ENCODE results near the gene LYSMD2. TPM values are rescaled to one million over a fixed set of nuclear protein-coding genes. Genes with fewer than 3 reads are reported as not detected.

LYSMD2 gene
- total RNA-seq, 6 experiments from 2014 or later, result 10.0 to 16.5 (median 12.7) TPM

- peaks cover 10% of the 10 kb centered on the region for H3K27me3 Mint-ChIP-seq (ENCODE audit: insufficient read depth)
Observed at GRCh38 chr15:51754267-51754666, 16.8 kb upstream of the LYSMD2 start.

DNA sequence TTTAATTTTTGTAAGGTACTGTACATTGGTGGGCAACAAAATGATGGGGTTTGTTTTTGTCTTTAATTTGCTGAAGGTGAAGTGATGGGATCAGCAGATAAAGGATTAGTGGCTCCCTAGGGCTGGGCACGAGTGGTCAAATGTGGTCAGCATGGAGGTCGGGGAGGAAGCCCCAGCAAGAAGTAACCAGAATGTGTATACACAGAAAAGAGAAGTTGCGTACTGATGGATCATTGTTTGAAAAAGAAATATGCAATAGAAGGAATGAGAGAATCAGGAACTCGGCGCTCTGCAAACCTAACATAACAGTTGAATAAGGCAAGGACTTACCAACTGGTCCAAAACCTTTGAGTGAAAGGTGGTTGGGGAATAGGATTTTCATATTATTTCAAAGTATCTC lies 15.4 kb upstream of the LYSMD2 start:
- Mint-ChIP-seq H3K36me3 (ENCODE audit: low read depth) (no peaks in the 10 kb centered on the region; the same call in 1 of the 2 replicates), H3K27me3 (ENCODE audit: insufficient read depth) (peaks cover 13% of the 10 kb centered on the region)

More at GRCh38 chr15:51754267-51754666, 16.8 kb upstream of the LYSMD2 start:
- no peak for TF ChIP-seq CTCF (IDR thresholded peaks at IDR 0.05)
- no peaks in the 10 kb centered on the region for H3K9me3 Mint-ChIP-seq
- no peak for DNase-seq
- H3K4me1 Mint-ChIP-seq (ENCODE audit: low read depth), result peaks cover 33% of the 10 kb centered on the region
- no peak overlapping the region for H3K27ac Mint-ChIP-seq
- H3K4me3 Mint-ChIP-seq, result no peak overlapping the region
- H3K36me3 Mint-ChIP-seq (ENCODE audit: low read depth), result no peaks in the 10 kb centered on the region; the same call in 1 of the 2 replicates

GRCh38 chr15:51751697-51752683 lies 14.5 kb upstream of the LYSMD2 start:
- Mint-ChIP-seq H3K36me3 (ENCODE audit: low read depth) (no peaks in the 10 kb centered on the region; the same call in 1 of the 2 replicates), H3K4me3 (peak overlapping the region; percentile 89), H3K4me1 (ENCODE audit: low read depth) (peaks cover 19% of the 10 kb centered on the region), H3K27me3 (ENCODE audit: insufficient read depth) (peaks cover 18% of the 10 kb centered on the region), H3K27ac (no peak overlapping the region), H3K9me3 (no peaks in the 10 kb centered on the region)
- DNase-seq, result no peak
- no peak for TF ChIP-seq CTCF (IDR thresholded peaks at IDR 0.05)

More for the DNA sequence above, 15.4 kb upstream of the LYSMD2 start:
- Mint-ChIP-seq H3K27ac (no peak overlapping the region), H3K4me3 (peak overlapping the region; percentile 14; the same call in 1 of the 2 replicates), H3K9me3 (no peaks in the 10 kb centered on the region), H3K4me1 (ENCODE audit: low read depth) (peaks cover 19% of the 10 kb centered on the region)
- no peak for TF ChIP-seq CTCF (IDR thresholded peaks at IDR 0.05)
- DNase-seq, result no peak

DNA sequence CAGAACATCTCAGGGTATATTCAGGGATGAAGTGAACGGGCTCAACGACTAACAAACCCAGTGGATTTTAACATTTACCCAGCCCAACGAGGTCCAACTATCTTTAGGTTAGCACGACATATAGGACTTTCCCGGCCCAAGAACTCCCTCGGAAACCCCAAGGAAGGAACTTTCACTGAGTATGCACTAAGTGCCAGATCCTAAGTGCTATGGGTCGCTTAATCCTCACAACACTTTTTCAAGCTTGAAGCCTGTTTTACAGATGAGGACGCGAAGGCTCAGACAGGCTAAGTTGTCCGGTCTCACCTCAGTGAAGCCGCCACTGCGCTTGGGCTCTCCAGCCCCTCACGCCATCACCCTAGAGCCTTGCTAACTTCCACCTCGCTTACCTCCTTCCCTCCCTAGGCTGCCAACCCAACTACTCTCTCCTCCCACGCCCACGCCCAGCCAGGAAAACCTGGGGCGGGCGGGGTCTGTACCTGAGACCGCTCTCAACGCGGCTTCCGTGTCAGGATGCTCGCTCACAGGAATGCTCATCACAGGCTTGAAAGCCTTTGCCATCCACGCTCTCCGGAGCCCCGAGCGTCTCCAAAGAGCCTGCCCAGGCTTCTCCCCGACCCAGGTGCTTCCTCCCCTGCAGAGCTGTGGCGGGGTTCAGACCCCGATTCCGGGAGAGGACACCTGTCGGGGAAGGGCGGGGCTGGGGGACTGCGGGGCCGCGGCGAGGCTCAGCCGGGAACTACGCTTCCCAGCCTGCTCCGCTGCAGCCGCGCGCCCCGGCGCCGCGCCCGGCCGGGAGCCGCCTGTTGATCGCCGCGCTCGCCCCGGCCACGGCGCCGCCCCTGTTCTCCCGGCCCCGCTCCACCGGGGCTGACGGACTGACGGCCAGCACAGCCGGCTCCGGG lies 13.6 kb upstream of the LYSMD2 start, which contains the start of gene TMOD2:
TSS of gene TMOD2 (plus strand) at position 806 of the 905 bp plus-strand sequence. CDS start 14,845 bp downstream, outside the sequence.
- Mint-ChIP-seq H3K27ac (no peak within 1 kb of the TSS), H3K27me3 (ENCODE audit: insufficient read depth) (peaks cover 20% of the 10 kb centered on the region), H3K4me1 (ENCODE audit: low read depth) (peaks cover 19% of the 10 kb centered on the region), H3K9me3 (no peaks in the 10 kb centered on the region), H3K4me3 (peak within 1 kb of the TSS; percentile 89), H3K36me3 (ENCODE audit: low read depth) (no peaks in the 10 kb centered on the region; the same call in 1 of the 2 replicates)
- TF ChIP-seq CTCF (IDR thresholded peaks at IDR 0.05), result no peak
- no peak for DNase-seq

- no peaks in the 10 kb centered on the region; the same call in 1 of the 2 replicates for H3K36me3 Mint-ChIP-seq (ENCODE audit: low read depth)
- H3K27ac Mint-ChIP-seq, result no peak overlapping the region
- H3K4me1 Mint-ChIP-seq (ENCODE audit: low read depth), result peaks cover 19% of the 10 kb centered on the region
- no peaks in the 10 kb centered on the region for H3K9me3 Mint-ChIP-seq
- H3K27me3 Mint-ChIP-seq (ENCODE audit: insufficient read depth), result peaks cover 20% of the 10 kb centered on the region
- no peak overlapping the region for H3K4me3 Mint-ChIP-seq
- TF ChIP-seq CTCF (IDR thresholded peaks at IDR 0.05), result no peak
- DNase-seq, result no peak
Observed at GRCh38 chr15:51750186-51750585, 12.7 kb upstream of the LYSMD2 start.
